Lower leg skin (tissue), 4 donors: ENCODE results near the gene PROZ. TPM values are rescaled to one million over a fixed set of nuclear protein-coding genes. Genes with fewer than 3 reads are reported as not detected.

Source experiments
- DNase-seq, 2 donors: peaks; one replicate each; pipeline ENCODE4 v3.0.0-alpha.2; 2019; ENCODE audit warnings: low spot score in 2 of 2
- H3K4me3 ChIP-seq: fragments of 200-600 bp; sonication (generic); 2 replicates; pipeline ENCODE4 v1.5.1; 2017; ENCODE audit warnings: mild to moderate bottlenecking, low read depth; ENCODE audit not compliant: poor library complexity, severe bottlenecking
- CTCF ChIP-seq, 3 donors: fragments of 450-650 bp; IDR thresholded peaks; one replicate each; pipeline ENCODE4 v1.5.1; 2016; ENCODE audit warnings: antibody characterized with exemption in 3 of 3, mild to moderate bottlenecking in 3 of 3, moderate library complexity in 2 of 3
- POLR2A ChIP-seq, 2 donors: fragments of 450-650 bp; IDR thresholded peaks; one replicate each; pipeline ENCODE4 v1.6.1; 2016 to 2017; ENCODE audit warnings: antibody characterized with exemption in 2 of 2, mild to moderate bottlenecking in 1 of 2, moderate library complexity in 1 of 2
- WGBS, 2 donors: methylation state at CpG; one replicate each; pipeline ENCODE4 v1.1.5; 2018; 5-methylcytosine and 5-hydroxymethylcytosine counted together
- intact Hi-C: fragments of 100-400 bp; cut with DNase I; formaldehyde crosslinking; loops from one replicate; pipeline ENCODE4 v1.15.0; 2023; ENCODE audit warnings: low total_unique reads
- total RNA-seq, 4 donors: library from RNA; depleted of rRNA; stranded (reverse); fragments of >200 nt; gene quantifications; one replicate each; pipeline ENCODE4 v1.1.0, GENCODE V29; 2016

PROZ gene
- total RNA-seq, 4 donors from 2014 or later = not detected

GRCh38 chr13:113211774-113212173, 53.3 kb downstream of the PROZ start:
- TF ChIP-seq CTCF (IDR thresholded peaks at IDR 0.05) (no peak), POLR2A (IDR thresholded peaks at IDR 0.05) (no peak)
- no peak for DNase-seq
- no peak overlapping the region for H3K4me3 ChIP-seq
- intact Hi-C loops = no loop called here
- 98% methylated on average over 10 of the region's 10 CpGs for WGBS, 2 donors

GRCh38 chr13:113216254-113217048, 58.0 kb downstream of the PROZ start:
- intact Hi-C loops = no loop called here
- 25% methylated on average over 7 of the region's 7 CpGs for WGBS, 2 donors
- no peak overlapping the region for H3K4me3 ChIP-seq
- DNase-seq = no peak
- TF ChIP-seq POLR2A (IDR thresholded peaks at IDR 0.05) (no peak), CTCF (IDR thresholded peaks at IDR 0.05) (no peak)

GRCh38 chr13:113218586-113218985, 60.1 kb downstream of the PROZ start:
- DNase-seq = no peak
- intact Hi-C loops = no loop called here
- TF ChIP-seq CTCF (IDR thresholded peaks at IDR 0.05) = no peak
- no peak for TF ChIP-seq POLR2A (IDR thresholded peaks at IDR 0.05)
- 85 to 89% methylated on average over 3 of the region's 3 CpGs for WGBS, 2 donors
- H3K4me3 ChIP-seq = no peak overlapping the region

GRCh38 chr13:113219256-113219940, 61.0 kb downstream of the PROZ start:
- WGBS, 2 donors = 89 to 91% methylated on average over 14 of the region's 14 CpGs

GRCh38 chr13:113220141-113220598, 61.7 kb downstream of the PROZ start:
- no peak for DNase-seq
- H3K4me3 ChIP-seq = no peak overlapping the region
- 78% methylated on average over 13 of the region's 13 CpGs for WGBS, 2 donors
- no peak for TF ChIP-seq POLR2A (IDR thresholded peaks at IDR 0.05)
- TF ChIP-seq CTCF (IDR thresholded peaks at IDR 0.05) = no peak
- intact Hi-C loops = no loop called here

More at GRCh38 chr13:113219256-113219940, 61.0 kb downstream of the PROZ start:
- TF ChIP-seq POLR2A (IDR thresholded peaks at IDR 0.05) (no peak), CTCF (IDR thresholded peaks at IDR 0.05) (no peak)
- no peak overlapping the region for H3K4me3 ChIP-seq
- DNase-seq = no peak
- intact Hi-C loops = no loop called here
